Motor neuron (in vitro differentiated cells): Measurements from ENCODE around the gene AUH. TPM values are rescaled to one million over a fixed set of nuclear protein-coding genes. Genes with fewer than 3 reads are reported as not detected.

Experiments
- ATAC-seq, 8 experiments: fragments of 200-7000 bp; cut with Tn5 transposase; replicated peaks in 6 of 8; 2 replicates each; pipeline ENCODE4 v1.8.0; 2021; ENCODE audit warnings: mild to moderate bottlenecking in 8 of 8, moderate library complexity in 8 of 8
- H3K27ac ChIP-seq, 2 donors: fragments of 250-450 bp; sonication (Bioruptor Pico); 2 replicates each; pipeline ENCODE4 v1.9.0; 2021; ENCODE audit warnings: antibody characterized with exemption in 2 of 2, mild to moderate bottlenecking in 2 of 2, moderate library complexity in 1 of 2
- H3K4me1 ChIP-seq, 2 donors: fragments of 250-450 bp; sonication (Bioruptor Pico); replicated peaks in 1 of 2; 2 replicates each; pipeline ENCODE4 v1.6.1; 2021; ENCODE audit warnings: antibody characterized with exemption in 2 of 2, mild to moderate bottlenecking in 2 of 2, moderate library complexity in 1 of 2
- H3K4me3 ChIP-seq, 5 donors: fragments of 250-450 bp; sonication (Bioruptor Pico); 2 replicates each; pipeline ENCODE4 v1.9.0; 2021; ENCODE audit warnings: antibody characterized with exemption in 5 of 5, mild to moderate bottlenecking in 5 of 5, moderate library complexity in 4 of 5
- WGBS, 10 experiments: fragments of 450-650 bp; shearing (Covaris generic); methylation state at CpG; one replicate each; pipeline ENCODE4 v1.0.0; 2022; 5-methylcytosine and 5-hydroxymethylcytosine counted together
- in situ Hi-C, 9 experiments: fragments of 400-800 bp; cut with MboI; loops; one replicate each; pipeline ENCODE4 v1.15.0; 2021; ENCODE audit warnings: low sequenced_read_pairs in 9 of 9, low pct_unique_long_range_greater_than_20kb in 2 of 9; ENCODE audit not compliant: unreplicated experiment in 9 of 9
- total RNA-seq, 8 experiments: library from RNA; unstranded; fragments of 300-600 nt; gene quantifications; 2 replicates each; pipeline versions ENCODE4 v1.2.3 to v1.2.4, GENCODE V29; 2022

Gene AUH
- total RNA-seq, 8 experiments from 2014 or later, result 13.4 to 22.9 (median 19.4) TPM

DNA sequence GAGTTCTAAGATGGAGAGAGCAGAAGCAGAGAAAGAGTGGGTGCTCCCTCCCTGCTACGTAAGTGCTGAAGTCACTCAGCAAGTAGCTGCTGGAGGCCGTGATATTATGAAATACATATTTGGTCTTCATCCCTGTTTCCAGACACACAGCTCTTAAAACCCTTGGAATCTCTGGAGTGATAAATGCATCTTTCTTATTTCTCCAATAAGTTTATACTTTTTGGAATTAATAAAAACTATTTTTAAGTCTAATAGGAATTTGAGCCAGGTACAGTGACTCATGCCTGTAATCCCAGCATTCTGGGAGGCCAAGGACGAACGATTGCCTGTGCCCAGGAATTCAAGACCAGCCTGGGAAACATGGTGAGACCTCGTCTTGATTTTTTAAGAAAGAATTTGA lies 60.6 kb downstream of the AUH start:
- WGBS, 10 experiments, result 42 to 100% (median 90%) methylated on average over 1 to 5 of the region's 5 CpGs; no CpG with 5 or more reads in 1 of the 10 experiments
- ATAC-seq, result no peak
- no peak overlapping the region for H3K27ac ChIP-seq
- peaks cover 0 to 9% of the 10 kb centered on the region in 2 donors for H3K4me1 ChIP-seq
- in situ Hi-C loops, result loop anchor here in 1 of 9 experiments (25.0 kb wide), 1 partner anchor 111 kb away; the partner anchor contains the start of gene NFIL3
- no peak overlapping the region for H3K4me3 ChIP-seq

DNA sequence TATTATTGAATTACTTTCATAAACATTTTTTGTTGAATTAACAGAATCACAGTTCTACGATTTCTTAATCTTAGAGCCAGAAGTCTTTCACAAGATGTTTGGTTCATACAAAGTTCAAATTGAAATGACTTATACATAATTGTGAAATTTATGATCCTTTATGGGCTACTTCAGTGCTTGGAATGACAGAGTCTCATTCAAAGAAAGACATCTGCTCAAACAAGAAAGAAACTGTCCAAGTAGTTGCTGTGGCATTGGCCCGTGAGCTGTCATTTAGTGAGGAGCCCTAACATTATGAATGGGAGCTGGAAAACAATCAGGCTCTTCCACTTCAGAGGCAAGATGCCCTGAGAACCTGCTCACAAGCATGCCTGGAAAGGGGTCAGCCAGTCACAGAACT lies 63.4 kb downstream of the AUH start:
- peaks cover 0 to 9% of the 10 kb centered on the region in 2 donors for H3K4me1 ChIP-seq
- 18 to 83% (median 57%) methylated on average over 1 to 2 of the region's 2 CpGs; no CpG with 5 or more reads in 1 of the 10 experiments for WGBS, 10 experiments
- no peak overlapping the region for H3K4me3 ChIP-seq
- H3K27ac ChIP-seq, result no peak overlapping the region
- in situ Hi-C loops, result no loop called here
- ATAC-seq, result peak in 4 of 8 experiments; percentile 65 to 98 (median 89)

DNA sequence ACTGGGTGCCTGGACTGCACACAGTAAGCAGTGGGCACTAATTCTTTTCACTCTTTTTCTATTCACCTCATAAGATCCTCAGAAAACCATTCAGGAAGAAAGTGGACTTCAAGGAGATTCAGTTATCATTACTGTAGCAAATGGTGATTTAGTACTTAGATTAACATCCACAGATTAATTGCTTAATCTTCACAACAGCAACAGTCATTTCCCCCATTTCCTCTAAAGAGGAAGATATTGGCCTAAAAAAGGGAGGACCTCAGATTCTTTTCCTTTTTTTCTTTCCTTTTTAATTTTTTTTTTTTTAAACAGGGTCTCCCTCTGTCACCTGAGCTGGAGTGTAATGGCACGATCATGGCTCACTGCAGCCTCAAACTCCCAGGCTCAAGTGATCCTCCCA lies 64.4 kb downstream of the AUH start:
- ATAC-seq, result no peak
- Histone ChIP-seq H3K27ac (no peak overlapping the region), H3K4me1 (peaks cover 0 to 9% of the 10 kb centered on the region in 2 donors), H3K4me3 (no peak overlapping the region)
- in situ Hi-C loops, result no loop called here
- WGBS, 10 experiments, result 80 to 100% (median 100%) methylated on average over 1 of the region's 1 CpG; no CpG with 5 or more reads in 2 of the 10 experiments

DNA sequence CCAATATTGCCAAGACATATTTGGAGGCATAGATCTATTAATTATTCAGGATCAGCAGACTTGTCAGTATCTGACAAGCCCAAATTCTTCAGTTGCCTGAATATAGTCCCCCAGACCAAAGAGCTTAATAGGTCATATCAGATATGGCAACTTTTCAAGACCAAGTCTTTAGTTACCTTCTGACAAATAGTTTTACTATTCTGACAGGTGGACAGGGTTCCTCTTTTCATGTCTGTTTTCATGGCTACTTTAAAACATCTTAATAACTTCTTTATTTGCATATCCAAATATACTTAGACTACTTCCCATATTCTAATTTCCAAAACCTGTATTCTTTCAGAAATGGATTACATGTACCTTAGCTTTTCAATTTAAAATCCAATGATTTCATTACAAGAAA lies 65.4 kb downstream of the AUH start:
- no peak overlapping the region for H3K4me3 ChIP-seq
- ATAC-seq, result no peak
- H3K27ac ChIP-seq, result no peak overlapping the region
- in situ Hi-C loops, result no loop called here
- H3K4me1 ChIP-seq, result peaks cover 0 to 9% of the 10 kb centered on the region in 2 donors

DNA sequence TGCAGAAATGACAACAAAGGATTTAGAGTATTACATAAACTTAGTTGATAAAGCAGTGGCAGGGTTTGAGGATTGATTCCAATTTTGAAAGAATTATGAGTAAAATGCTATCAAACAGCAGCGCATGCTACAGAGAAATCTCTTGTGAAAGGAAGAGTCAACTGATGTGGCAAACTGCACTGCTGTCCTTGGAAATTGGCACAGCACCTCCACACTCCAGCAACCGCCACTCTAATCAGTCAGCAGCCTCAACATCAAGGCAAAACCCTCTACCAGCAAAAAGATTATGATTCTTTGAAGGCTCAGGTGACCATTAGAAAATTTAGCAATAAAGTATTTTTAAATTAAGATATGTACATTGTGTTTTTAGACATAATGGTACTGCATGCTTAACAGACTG lies 66.4 kb downstream of the AUH start:
- Histone ChIP-seq H3K27ac (no peak overlapping the region), H3K4me1 (peaks cover 0 to 9% of the 10 kb centered on the region in 2 donors), H3K4me3 (no peak overlapping the region)
- 38 to 100% (median 100%) methylated on average over 1 to 2 of the region's 2 CpGs; no CpG with 5 or more reads in 2 of the 10 experiments for WGBS, 10 experiments
- no peak for ATAC-seq
- in situ Hi-C loops, result no loop called here

DNA sequence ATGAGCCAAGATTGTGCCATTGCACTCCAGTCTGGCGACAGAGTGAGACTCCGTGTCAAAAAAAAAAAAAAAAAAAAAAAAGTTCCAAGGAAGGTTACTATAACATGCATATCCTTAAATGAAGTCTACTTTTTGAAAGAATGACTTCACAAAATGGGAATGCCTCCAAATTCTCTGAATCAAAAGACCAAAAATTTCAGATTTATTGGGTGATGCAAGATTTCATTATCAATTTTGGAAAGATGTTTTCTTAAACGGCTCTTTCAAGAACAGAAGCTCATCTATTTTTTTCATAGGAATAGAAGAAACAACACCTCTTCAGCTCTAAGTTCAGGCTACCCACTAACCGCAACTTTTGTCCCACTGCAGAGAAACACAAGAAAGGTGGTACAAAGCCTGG lies 69.9 kb downstream of the AUH start:
- in situ Hi-C loops, result no loop called here
- 40 to 100% (median 88%) methylated on average over 2 to 4 of the region's 4 CpGs for WGBS, 10 experiments
- no peak overlapping the region for H3K4me3 ChIP-seq
- ATAC-seq, result no peak
- no peaks in the 10 kb centered on the region for H3K4me1 ChIP-seq
- no peak overlapping the region for H3K27ac ChIP-seq

DNA sequence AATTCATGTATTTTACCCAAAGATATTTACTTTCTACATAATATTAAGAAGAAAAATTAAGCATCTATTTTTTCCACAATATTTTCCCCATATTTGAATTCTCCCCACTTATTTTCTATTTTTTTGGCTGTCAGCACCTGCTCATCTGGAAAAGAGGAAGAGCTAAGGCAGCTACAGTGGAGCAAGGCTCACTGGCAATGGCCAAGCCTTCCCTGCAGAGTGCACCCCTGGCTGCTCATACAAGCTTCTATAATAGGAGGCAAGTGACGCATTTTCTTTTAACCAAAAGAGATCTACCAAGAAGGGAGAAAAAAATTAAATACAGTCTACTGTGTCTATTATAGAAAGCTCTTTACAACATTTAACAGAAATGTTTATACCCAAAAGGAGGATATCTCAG lies 72.5 kb downstream of the AUH start:
- no peak overlapping the region for H3K4me3 ChIP-seq
- H3K27ac ChIP-seq, result no peak overlapping the region
- ATAC-seq, result no peak
- WGBS, 10 experiments, result 92 to 100% (median 100%) methylated on average over 1 of the region's 1 CpG; no CpG with 5 or more reads in 3 of the 10 experiments
- in situ Hi-C loops, result no loop called here
- H3K4me1 ChIP-seq, result no peaks in the 10 kb centered on the region

DNA sequence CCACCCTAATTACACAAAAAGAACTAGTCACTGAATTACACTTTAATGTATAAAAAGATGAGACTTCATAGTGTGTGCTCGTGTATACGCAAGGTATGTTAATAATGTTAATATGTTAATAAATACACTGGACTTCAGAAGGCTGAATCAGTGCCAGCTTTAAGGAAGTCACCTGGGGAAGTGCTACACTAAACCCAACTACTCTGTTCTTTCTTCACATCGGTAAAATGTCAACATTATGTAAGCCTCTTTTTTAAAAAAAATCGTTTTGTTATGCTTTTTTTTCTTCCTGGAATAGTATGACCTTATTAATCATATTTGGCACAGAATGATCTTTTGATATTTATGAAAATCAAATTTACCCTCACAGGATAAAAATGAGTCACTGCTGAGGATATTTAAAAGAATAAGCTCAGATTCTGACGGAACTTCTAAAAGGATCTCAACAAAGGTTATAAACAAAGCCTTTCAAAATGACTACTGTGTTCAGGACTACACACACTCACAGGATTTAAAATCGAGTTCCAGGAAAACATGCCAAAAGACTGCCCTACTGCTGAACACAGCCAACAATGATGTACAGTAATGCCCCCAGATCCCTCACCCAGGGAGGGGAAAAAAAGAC lies 75.9 kb downstream of the AUH start:
- Histone ChIP-seq H3K27ac (no peak overlapping the region), H3K4me1 (no peaks in the 10 kb centered on the region), H3K4me3 (no peak overlapping the region)
- WGBS, 10 experiments, result 46 to 100% (median 76%) methylated on average over 2 to 6 of the region's 6 CpGs; no CpG with 5 or more reads in 1 of the 10 experiments
- ATAC-seq, result no peak
- in situ Hi-C loops, result no loop called here

DNA sequence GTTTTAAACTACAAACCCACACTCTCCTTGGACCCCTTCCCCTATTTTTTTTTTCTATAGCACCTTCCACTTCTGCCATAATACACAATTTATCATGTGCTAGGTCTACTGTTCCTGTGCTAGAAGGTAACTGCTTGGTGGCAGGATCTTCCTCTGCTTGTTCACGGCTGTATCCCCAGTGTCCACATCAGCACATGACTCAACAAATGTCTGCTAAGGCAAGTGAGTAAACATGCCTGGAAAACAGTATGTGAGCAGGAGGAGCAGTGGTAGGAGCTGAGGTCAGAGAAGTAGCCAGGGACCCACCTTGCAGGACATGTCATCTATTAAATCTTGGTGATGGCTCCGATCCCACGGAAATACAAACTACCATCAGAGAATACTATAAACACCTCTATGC lies 79.4 kb downstream of the AUH start:
- H3K27ac ChIP-seq, result no peak overlapping the region
- ATAC-seq, result peak in 3 of 8 experiments; percentile 49 to 70 (median 56)
- no peak overlapping the region for H3K4me3 ChIP-seq
- in situ Hi-C loops, result no loop called here
- WGBS, 10 experiments, result 60 to 100% (median 87%) methylated on average over 1 to 3 of the region's 3 CpGs; no CpG with 5 or more reads in 2 of the 10 experiments
- H3K4me1 ChIP-seq, result no peaks in the 10 kb centered on the region

DNA sequence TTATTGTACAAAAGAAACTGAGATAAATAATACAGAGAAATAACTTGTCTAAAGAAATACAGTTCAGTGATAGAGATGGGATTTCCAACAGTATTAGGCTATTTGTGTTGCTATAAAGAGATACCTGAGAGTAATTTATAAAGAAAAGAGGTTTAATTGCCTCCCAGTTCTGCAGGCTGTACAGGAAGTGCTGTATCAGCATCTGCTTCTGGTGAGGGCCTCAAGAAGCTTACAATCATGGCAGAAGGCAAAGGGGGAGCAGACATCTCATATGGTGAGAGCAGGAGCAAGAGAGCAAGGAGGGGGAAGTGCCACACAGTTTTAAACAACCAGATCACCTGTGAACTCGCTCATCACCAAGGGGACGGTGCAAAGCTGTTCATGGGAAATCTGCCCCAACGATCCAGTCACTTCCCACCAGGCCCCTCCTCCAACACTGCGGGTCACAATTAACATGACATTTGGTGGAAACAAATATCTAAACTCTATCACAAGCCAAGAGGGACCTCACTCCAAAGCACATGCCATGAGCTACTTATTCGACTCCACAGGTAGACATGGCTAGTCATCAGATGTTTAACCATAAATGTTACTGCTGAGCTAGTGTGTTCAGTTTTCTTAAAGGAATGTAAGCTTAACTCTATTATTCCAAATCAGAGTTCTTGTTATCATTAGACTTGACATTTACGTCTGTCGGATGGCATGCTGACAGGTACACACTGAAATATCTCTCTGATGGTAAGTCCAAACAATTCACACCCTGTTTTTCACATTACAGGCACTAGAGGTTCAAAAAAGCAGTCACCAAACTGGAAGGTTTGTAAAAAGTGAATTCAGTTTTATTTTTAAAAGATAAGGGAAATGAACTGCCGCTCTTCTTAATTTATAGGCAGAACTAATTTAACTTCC lies 82.2 kb downstream of the AUH start:
- no peak overlapping the region for H3K4me3 ChIP-seq
- in situ Hi-C loops, result no loop called here
- H3K4me1 ChIP-seq, result peaks cover 0 to 15% of the 10 kb centered on the region in 2 donors
- no peak for ATAC-seq
- H3K27ac ChIP-seq, result no peak overlapping the region
- 82 to 100% (median 91%) methylated on average over 1 to 7 of the region's 8 CpGs for WGBS, 10 experiments

DNA sequence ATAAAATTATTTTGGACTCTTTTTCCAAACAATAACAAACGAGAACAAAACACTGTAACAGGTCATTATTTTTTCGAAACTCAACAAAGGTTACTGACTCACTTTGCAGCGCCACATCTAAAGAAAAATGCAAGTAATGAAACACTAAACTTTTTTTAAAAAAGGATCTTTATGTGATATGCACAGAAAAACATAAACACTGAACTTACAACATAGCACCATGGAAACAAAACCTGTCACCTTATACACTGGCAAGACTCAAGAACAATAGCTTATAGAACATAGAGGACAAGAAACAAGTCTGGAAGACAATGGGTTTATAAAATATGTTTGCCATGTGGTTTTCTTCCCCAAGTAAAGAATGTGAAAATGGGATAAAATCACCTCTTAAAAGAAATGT lies 85.2 kb downstream of the AUH start:
- no peak for ATAC-seq
- Histone ChIP-seq H3K4me3 (no peak overlapping the region), H3K4me1 (peaks cover 0 to 23% of the 10 kb centered on the region in 2 donors), H3K27ac (no peak overlapping the region)
- WGBS, 10 experiments, result 91 to 100% (median 100%) methylated on average over 1 to 3 of the region's 3 CpGs; no CpG with 5 or more reads in 1 of the 10 experiments
- in situ Hi-C loops, result no loop called here

DNA sequence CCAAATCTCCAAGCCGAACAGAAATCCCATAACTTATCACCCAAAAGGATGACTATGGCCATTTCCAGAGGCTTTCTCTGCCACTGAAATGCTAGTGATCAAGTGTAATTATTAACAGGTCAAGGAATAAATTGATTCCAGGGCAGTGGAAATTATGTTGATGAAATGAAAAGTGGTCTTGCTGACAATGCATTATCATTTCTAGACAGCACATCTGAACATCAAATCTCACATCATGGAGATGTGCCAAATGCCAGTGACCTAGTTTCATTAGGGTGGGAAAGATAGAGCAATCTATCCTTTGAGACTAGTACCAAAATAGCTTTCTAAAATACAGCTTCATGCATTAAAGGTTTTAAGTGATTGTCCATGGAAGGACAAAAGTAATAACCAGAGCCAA lies 86.1 kb downstream of the AUH start:
- Histone ChIP-seq H3K4me1 (peaks cover 0 to 28% of the 10 kb centered on the region in 2 donors), H3K4me3 (no peak overlapping the region), H3K27ac (no peak overlapping the region)
- peak in 4 of 8 experiments; percentile 16 to 68 (median 41) for ATAC-seq
- in situ Hi-C loops, result no loop called here
- 75 to 100% (median 75%) methylated on average over 1 of the region's 1 CpG; no CpG with 5 or more reads in 7 of the 10 experiments for WGBS, 10 experiments

DNA sequence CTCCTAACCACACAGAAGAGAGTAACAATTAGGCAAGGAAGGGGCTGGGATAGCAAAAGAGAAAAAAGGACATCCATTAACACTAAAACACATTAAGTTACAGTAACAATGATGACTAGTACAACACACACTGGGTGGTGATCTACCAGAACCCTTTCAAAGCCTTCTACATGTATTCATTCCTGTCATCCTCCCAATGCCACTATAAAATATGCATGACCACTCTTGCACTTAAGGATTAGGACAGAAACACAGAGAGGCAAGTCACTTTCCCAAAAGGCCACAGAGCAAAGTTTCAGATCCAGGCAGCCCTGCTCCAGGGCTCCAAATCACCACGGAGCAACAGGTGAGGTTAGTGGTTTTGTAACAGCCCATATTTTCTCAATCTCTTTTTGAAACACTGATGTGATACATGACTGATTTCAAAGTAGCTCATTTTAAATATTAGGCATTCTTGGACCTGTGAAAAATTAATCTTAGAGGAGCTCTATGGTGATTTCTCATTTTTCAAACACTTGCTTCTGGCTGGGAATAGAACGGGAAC lies 86.7 kb downstream of the AUH start:
- peaks cover 0 to 28% of the 10 kb centered on the region in 2 donors for H3K4me1 ChIP-seq
- no peak overlapping the region for H3K4me3 ChIP-seq
- in situ Hi-C loops, result no loop called here
- WGBS, 10 experiments, result 88 to 100% (median 100%) methylated on average over 1 to 2 of the region's 2 CpGs; no CpG with 5 or more reads in 3 of the 10 experiments
- H3K27ac ChIP-seq, result no peak overlapping the region
- ATAC-seq, result peak in 5 of 8 experiments; percentile 27 to 96 (median 58)
